Erythroblast (primary cell): ENCODE data around the gene MBP.

Source experiments
- GATA1 ChIP-seq: IDR thresholded peaks from 2 replicates; pipeline ENCODE4 v1.6.1; 2011; ENCODE audit warnings: low read depth, mild to moderate bottlenecking, control low read depth, low read length, moderate library complexity
- POLR2A ChIP-seq: IDR thresholded peaks from 2 replicates; pipeline ENCODE4 v1.6.1; 2011; ENCODE audit warnings: mild to moderate bottlenecking, low read length

DNA sequence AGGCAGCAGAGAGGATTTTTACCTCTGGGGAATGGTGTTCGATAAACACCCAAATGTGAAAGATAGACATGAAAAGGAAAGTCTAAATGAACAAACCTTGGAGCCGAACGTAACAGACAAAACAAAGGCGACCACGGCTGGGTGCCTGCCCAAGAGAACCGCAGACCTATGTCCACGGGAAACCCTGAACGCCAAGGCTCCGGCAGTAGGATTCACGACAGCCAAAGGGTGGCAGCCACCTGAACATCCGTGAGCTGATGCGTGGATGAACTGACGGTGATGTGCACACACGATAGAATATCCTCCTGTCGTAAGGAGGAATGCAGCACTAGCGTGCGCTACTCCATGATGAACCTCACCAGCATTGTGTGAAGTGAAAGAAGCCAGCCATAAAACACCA is 85.6 kb downstream of the MBP start:
- TF ChIP-seq POLR2A (no peak), GATA1 (no peak)
